Measurements from ENCODE around the gene UBE2J1.
"Not testable (repeated sequence)": the region's sequence is repeated elsewhere in the genome, so short reads cannot be mapped to it uniquely, and the experiment has no call there.

UBE2J1 gene, protein sequence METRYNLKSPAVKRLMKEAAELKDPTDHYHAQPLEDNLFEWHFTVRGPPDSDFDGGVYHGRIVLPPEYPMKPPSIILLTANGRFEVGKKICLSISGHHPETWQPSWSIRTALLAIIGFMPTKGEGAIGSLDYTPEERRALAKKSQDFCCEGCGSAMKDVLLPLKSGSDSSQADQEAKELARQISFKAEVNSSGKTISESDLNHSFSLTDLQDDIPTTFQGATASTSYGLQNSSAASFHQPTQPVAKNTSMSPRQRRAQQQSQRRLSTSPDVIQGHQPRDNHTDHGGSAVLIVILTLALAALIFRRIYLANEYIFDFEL

DNA sequence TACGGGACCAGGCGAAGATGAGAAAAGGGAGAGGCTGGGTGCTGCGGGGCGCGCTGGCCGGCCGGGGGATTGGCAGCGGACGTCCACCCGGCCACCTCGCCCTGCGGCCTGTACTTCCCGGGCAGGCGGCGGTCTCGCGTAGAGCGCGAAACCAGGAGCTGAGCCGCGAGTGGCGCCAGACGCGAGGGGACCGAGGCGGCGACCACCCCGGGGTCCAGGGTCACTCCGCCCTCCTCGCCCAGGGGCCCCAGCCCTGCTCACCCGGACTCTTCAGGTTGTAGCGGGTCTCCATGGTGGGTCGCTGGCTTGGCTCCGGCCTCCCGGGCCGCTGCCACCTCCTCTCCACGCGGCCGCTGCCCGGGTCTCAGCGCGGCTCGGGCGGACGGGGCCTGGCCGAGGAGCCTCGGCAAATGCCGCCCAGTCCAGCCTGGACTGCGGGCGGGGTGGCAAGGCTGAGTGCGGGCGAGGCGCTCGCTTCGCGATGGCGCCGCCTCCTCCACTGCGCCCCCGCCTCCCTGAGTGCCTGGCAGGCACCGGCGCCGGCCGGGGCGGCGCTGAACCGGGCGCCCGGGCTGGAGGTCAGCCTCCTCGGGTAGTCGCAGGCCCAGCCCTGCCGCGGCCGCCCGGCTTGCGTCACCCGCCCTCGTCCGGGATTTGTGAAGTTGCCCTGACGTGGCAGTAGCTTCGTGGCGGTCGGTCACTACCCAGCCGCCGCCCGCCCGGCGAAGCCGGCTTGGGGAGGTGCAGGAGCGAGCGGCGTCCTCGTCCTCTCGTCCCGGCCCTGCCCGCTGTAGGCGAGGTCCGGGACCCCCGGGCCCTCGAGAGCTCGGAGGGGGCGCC lies at the start of gene UBE2J1:
UBE2J1 (minus strand) TSS at position 445 of the 840 bp plus-strand sequence; CDS start at position 292, 153 bp downstream.
- DNase-seq (ENCODE audit: low read depth, low spot score), result peak; percentile 91

- DNase-seq (ENCODE audit: low read depth, low spot score), result no peak
Observed at GRCh38 chr6:89400912-89401399, 48.4 kb upstream of the UBE2J1 start.

DNA sequence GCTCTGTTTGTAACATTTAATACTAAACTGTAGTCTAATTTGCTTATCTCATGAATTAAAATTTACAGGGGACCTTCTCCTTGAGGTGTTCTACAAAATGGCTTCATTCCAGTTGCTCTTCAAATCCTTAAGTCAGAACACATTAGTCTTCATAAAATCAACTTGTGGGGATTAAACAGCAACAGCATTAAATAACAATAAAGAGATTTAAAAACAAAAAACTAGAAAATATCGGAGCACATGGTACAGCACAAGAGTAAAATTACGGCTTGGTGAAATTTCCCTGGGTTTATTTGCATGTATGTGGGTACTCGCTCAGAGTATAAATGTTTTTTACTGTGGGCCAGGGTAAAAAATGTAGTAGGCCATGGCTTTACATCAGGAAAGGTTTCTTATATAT lies 47.5 kb upstream of the UBE2J1 start:
- no peak for DNase-seq (ENCODE audit: low read depth, low spot score)

DNA sequence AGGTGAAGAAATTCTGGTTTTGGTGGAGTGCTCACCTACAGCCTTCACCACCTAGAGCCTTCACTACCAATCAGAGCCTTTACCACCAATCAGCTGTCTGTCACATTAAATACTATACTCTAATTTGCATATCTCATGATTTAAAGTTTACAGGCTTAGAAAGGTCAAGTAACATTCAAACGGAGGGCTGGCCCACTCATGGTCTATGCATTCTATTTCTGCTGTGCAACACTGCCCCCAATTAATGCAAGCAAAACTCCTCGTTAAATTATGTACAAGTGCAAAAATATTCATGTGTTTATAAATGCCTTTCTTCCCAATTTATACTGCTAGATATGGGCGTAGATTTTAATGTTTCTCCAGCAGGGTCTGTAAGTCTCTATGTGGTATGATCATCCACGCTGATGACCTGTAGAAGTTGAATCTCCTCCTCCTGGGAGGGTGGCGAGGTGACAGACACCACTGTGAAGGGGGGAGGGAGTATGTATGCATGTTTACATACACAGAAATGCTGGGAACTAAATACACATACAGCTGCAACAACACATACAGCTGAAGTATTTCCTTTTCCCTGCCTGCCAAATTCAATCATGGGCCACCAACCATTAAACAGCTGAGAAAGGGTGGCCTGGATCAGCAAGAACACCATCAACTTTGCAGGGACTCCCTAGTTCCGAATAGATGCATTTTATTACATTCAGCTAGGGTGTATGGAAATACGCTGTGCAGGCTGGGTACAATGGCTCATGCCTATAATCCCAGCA lies 46.4 kb upstream of the UBE2J1 start:
- DNase-seq (ENCODE audit: low read depth, low spot score), result no peak

DNA sequence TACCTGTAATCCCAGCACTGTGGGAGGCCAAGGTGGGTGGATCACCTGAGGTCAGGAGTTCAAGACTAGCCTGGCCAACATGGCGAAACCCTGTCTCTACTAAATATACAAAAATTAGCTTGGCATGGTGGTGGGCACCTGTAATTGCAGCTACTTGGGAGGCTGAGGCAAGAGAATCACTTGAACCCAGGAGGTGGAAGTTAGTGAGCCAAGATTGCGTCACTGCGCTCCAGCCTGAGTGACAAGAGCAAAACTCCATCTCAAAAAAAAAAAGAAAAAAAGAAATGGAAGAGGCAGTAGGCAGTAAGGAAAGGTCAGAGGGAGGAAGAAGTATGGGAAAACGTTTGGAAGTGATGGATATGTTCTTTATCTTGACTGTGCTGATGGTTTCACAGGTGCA lies 45.4 kb upstream of the UBE2J1 start:
- DNase-seq (ENCODE audit: low read depth, low spot score), result not testable (repeated sequence)

GRCh38 chr6:89393659-89394058 lies 41.1 kb upstream of the UBE2J1 start:
- no peak for DNase-seq (ENCODE audit: low read depth, low spot score)

- DNase-seq (ENCODE audit: low read depth, low spot score), result no peak
Observed at GRCh38 chr6:89392823-89393222, 40.3 kb upstream of the UBE2J1 start.

GRCh38 chr6:89388846-89389245 lies 36.3 kb upstream of the UBE2J1 start:
- no peak for DNase-seq (ENCODE audit: low read depth, low spot score)

- no peak for DNase-seq (ENCODE audit: low read depth, low spot score)
Observed at GRCh38 chr6:89387516-89388201, 35.1 kb upstream of the UBE2J1 start.

DNA sequence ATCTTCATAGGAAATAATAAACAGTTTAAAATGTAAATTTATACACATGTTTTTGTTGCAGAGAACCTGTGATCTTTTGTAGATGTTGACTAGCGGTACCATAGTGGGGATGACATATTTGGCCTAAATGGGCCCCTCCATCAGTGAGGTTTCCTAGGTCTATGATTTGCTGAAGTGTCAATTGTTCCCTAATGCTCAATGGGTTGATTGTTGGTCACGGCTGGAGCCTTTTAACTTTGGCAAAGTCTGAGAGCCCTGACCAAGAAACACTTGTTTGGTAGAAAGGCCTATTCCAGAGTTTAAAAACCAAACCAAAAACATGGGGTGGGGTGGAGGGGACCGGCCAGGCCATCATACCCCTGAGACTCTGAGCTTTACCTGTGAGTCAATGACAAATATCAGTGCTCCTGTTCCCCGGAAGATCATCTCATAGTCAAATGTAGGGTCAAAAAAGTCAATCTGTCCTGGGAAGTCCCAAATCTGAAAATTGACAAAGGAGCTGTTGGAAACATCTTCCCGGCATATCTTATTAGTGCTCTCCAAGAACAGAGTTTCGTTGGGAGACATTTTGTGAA lies 34.5 kb upstream of the UBE2J1 start:
- DNase-seq (ENCODE audit: low read depth, low spot score), result no peak

GRCh38 chr6:89385846-89386245 lies 33.3 kb upstream of the UBE2J1 start:
- DNase-seq (ENCODE audit: low read depth, low spot score), result no peak

DNA sequence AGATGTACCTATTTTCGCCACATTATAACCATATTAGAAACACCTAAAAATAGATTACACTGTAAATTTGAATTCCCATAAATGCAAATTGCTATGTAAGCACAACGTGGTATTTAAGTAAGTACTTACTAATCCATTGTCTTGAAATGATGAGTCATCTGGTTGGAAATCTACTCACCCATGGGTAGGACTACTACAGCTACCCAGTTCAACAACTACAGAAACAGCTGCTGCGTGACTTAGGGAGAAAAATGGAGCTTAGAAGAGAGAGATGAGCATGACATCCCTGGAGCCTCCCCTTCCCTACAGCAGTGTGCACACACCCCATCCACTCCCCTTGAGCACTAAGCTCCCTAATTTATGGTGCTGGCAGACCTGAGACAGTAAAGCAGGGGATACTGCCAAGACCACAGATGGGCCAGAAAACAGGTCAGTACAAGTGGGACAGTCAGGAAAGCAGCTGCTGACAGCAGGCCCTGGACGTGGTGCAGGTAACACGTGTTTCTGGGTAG lies 32.7 kb upstream of the UBE2J1 start:
- DNase-seq (ENCODE audit: low read depth, low spot score), result no peak

GRCh38 chr6:89381031-89381430 lies 28.5 kb upstream of the UBE2J1 start:
- no peak for DNase-seq (ENCODE audit: low read depth, low spot score)

DNA sequence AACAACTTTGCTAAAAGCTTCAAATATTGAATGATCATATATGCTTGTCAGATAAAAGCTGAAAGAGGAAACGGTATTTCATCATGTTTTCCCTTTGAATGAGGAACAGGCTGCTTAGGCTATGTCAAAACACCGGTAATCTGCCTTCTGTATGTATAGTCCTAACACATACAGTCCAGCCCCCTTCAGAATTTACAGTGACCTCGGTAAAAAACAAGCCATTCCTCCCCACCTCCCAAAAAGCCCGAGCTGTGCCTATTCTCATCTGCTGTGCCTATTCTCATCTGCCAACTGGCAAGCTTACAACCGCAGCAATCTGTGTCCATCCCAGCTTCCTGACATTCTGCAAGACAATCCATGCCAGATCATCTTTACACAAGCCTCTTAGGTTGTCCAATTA lies 26.8 kb upstream of the UBE2J1 start:
- DNase-seq (ENCODE audit: low read depth, low spot score), result no peak

- DNase-seq (ENCODE audit: low read depth, low spot score), result no peak
Observed at GRCh38 chr6:89378628-89379027, 26.1 kb upstream of the UBE2J1 start.

GRCh38 chr6:89375427-89376267 lies 23.1 kb upstream of the UBE2J1 start:
- peak; percentile 92 for DNase-seq (ENCODE audit: low read depth, low spot score)

DNA sequence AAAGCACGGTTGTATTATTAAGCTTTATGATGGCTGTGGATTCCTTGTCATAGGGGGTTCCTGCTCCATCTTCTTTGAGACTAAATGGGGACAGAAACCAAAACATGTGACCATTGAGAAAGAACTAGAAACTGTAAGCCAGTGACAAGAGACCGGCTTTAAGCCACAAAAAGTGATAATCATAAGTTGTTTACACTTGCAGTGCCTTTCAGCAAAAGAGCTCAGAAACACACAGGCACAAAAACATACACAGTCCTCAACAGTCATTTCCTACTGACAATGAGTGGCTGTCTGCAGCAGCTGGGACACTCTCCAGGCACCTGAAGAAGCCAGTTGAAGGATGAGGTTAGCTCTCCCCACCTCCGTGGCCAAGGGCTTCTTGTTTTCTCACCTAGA lies 20.0 kb upstream of the UBE2J1 start:
- DNase-seq (ENCODE audit: low read depth, low spot score), result no peak

GRCh38 chr6:89371849-89372505 lies 19.5 kb upstream of the UBE2J1 start:
- peak; percentile 83 for DNase-seq (ENCODE audit: low read depth, low spot score)

GRCh38 chr6:89368999-89369398 lies 16.5 kb upstream of the UBE2J1 start:
- DNase-seq (ENCODE audit: low read depth, low spot score), result no peak

All from ELF-1 (cell line).